Ectodermal cell (in vitro differentiated cells): ENCODE measurements around the gene CORO2A.
"Not testable (repeated sequence)": the region's sequence is repeated elsewhere in the genome, so short reads cannot be mapped to it uniquely, and the experiment has no call there.

Experiments used
- H3K27ac ChIP-seq: 2 replicates; pipeline ENCODE4 v1.7.0; 2013; ENCODE audit warnings: mild to moderate bottlenecking, low read depth, low read length; ENCODE audit not compliant: insufficient read depth, poor library complexity, severe bottlenecking
- H3K27me3 ChIP-seq: 2 replicates; pipeline ENCODE4 v1.7.0; 2013; ENCODE audit warnings: mild to moderate bottlenecking, low read length; ENCODE audit not compliant: insufficient read depth, control insufficient read depth, poor library complexity, severe bottlenecking
- H3K36me3 ChIP-seq: one replicate; pipeline ENCODE4 v1.7.0; 2013; ENCODE audit warnings: low read length; ENCODE audit not compliant: control insufficient read depth, insufficient read depth
- H3K4me1 ChIP-seq: one replicate; pipeline ENCODE4 v1.7.0; 2013; ENCODE audit warnings: low read length; ENCODE audit not compliant: control insufficient read depth, insufficient read depth
- H3K4me3 ChIP-seq: 2 replicates; pipeline ENCODE4 v1.7.0; 2013; ENCODE audit warnings: low read depth, low read length, control low read depth; ENCODE audit not compliant: insufficient read depth
- H3K9me3 ChIP-seq: 2 replicates; pipeline ENCODE4 v1.7.0; 2013; ENCODE audit warnings: mild to moderate bottlenecking, low read length, moderate library complexity; ENCODE audit not compliant: control insufficient read depth
- WGBS, 2 experiments: methylation state at CpG; one replicate each; pipeline ENCODE4 v1.1.7; 2013; ENCODE audit warnings: missing lambda C conversion rate in 2 of 2; 5-methylcytosine and 5-hydroxymethylcytosine counted together

The CORO2A gene

GRCh38 chr9:98081477-98082219, 110.8 kb downstream of the CORO2A start:
- no peaks in the 10 kb centered on the region for H3K9me3 ChIP-seq
- H3K4me1 ChIP-seq = peaks cover 14% of the 10 kb centered on the region
- H3K27ac ChIP-seq = no peak overlapping the region
- H3K4me3 ChIP-seq = no peak overlapping the region
- H3K27me3 ChIP-seq = no peaks in the 10 kb centered on the region
- WGBS, 2 experiments = 93 to 96% methylated on average over 5 to 6 of the region's 6 CpGs
- H3K36me3 ChIP-seq = no peaks in the 10 kb centered on the region

- Histone ChIP-seq H3K4me3 (no peak overlapping the region), H3K27ac (no peak overlapping the region), H3K27me3 (no peaks in the 10 kb centered on the region), H3K36me3 (no peaks in the 10 kb centered on the region), H3K9me3 (no peaks in the 10 kb centered on the region), H3K4me1 (peaks cover 6% of the 10 kb centered on the region)
- 95 to 97% methylated on average over 12 of the region's 12 CpGs for WGBS, 2 experiments
Observed at GRCh38 chr9:98080780-98081179, 111.7 kb downstream of the CORO2A start.

- WGBS, 2 experiments = 100% methylated on average over 1 of the region's 1 CpG
- Histone ChIP-seq H3K27me3 (no peaks in the 10 kb centered on the region), H3K4me1 (peaks cover 2% of the 10 kb centered on the region), H3K9me3 (no peaks in the 10 kb centered on the region), H3K27ac (no peak overlapping the region), H3K36me3 (no peaks in the 10 kb centered on the region), H3K4me3 (no peak overlapping the region)
Observed at GRCh38 chr9:98080326-98080725, 112.1 kb downstream of the CORO2A start.

GRCh38 chr9:98078895-98079294, 113.5 kb downstream of the CORO2A start:
- Histone ChIP-seq H3K27ac (no peak overlapping the region), H3K36me3 (no peaks in the 10 kb centered on the region), H3K27me3 (no peaks in the 10 kb centered on the region), H3K9me3 (no peaks in the 10 kb centered on the region), H3K4me3 (no peak overlapping the region), H3K4me1 (no peaks in the 10 kb centered on the region)
- 87 to 92% methylated on average over 3 to 4 of the region's 5 CpGs for WGBS, 2 experiments

- not testable (repeated sequence) for H3K9me3 ChIP-seq, H3K4me1 ChIP-seq, H3K27me3 ChIP-seq, H3K36me3 ChIP-seq, H3K27ac ChIP-seq, H3K4me3 ChIP-seq
- 65 to 67% methylated on average over 8 of the region's 8 CpGs for WGBS, 2 experiments
Observed at GRCh38 chr9:98076514-98076890, 115.9 kb downstream of the CORO2A start.

- H3K9me3 ChIP-seq = no peaks in the 10 kb centered on the region
- WGBS, 2 experiments = 89 to 92% methylated on average over 5 to 6 of the region's 6 CpGs
- H3K36me3 ChIP-seq = no peaks in the 10 kb centered on the region
- H3K27ac ChIP-seq = no peak overlapping the region
- no peak overlapping the region for H3K4me3 ChIP-seq
- H3K4me1 ChIP-seq = no peaks in the 10 kb centered on the region
- no peaks in the 10 kb centered on the region for H3K27me3 ChIP-seq
Observed at GRCh38 chr9:98075332-98075805, 117.1 kb downstream of the CORO2A start.

GRCh38 chr9:98074115-98074990, 118.1 kb downstream of the CORO2A start:
- Histone ChIP-seq H3K4me3 (no peak overlapping the region), H3K9me3 (no peaks in the 10 kb centered on the region), H3K36me3 (no peaks in the 10 kb centered on the region), H3K27me3 (no peaks in the 10 kb centered on the region), H3K27ac (no peak overlapping the region), H3K4me1 (no peaks in the 10 kb centered on the region)
- 20 to 25% methylated on average over 13 of the region's 13 CpGs for WGBS, 2 experiments

- 84 to 88% methylated on average over 9 of the region's 9 CpGs for WGBS, 2 experiments
- Histone ChIP-seq H3K27ac (no peak overlapping the region), H3K4me1 (no peaks in the 10 kb centered on the region), H3K36me3 (no peaks in the 10 kb centered on the region), H3K27me3 (no peaks in the 10 kb centered on the region), H3K4me3 (no peak overlapping the region), H3K9me3 (no peaks in the 10 kb centered on the region)
Observed at GRCh38 chr9:98071737-98072136, 120.7 kb downstream of the CORO2A start.
